HepG2 (cell line): ENCODE data around the gene SORL1-AS1.

Source experiments
- DMAP1 ChIP-seq: IDR thresholded peaks from 2 replicates; pipeline ENCODE4 v1.6.1; 2016
- FOXJ3 ChIP-seq: sonication (generic); formaldehyde crosslinking; IDR thresholded peaks from 2 replicates; pipeline ENCODE4 v1.4.0; 2020; ENCODE audit warnings: missing genetic modification reagents, mild to moderate bottlenecking, borderline replicate concordance
- HDAC1 ChIP-seq: sonication (generic); formaldehyde crosslinking; IDR thresholded peaks from 2 replicates; pipeline ENCODE4 v1.5.1; 2020; ENCODE audit warnings: mild to moderate bottlenecking, missing genetic modification reagents
- KLF6 ChIP-seq: IDR thresholded peaks from 2 replicates; pipeline ENCODE4 v1.8.0; 2016; ENCODE audit warnings: missing biosample characterization, missing genetic modification reagents
- KLF9 ChIP-seq: IDR thresholded peaks from 2 replicates; pipeline ENCODE4 v1.6.1; 2016; ENCODE audit warnings: low read depth
- NRL ChIP-seq: sonication (generic); formaldehyde crosslinking; IDR thresholded peaks from 2 replicates; pipeline ENCODE4 v1.5.0; 2020; ENCODE audit warnings: missing genetic modification reagents, mild to moderate bottlenecking, moderate library complexity, borderline replicate concordance
- POGZ ChIP-seq: sonication (generic); formaldehyde crosslinking; IDR thresholded peaks from 2 replicates; pipeline ENCODE4 v1.4.0; 2020; ENCODE audit warnings: mild to moderate bottlenecking, missing genetic modification reagents
- RFX1 ChIP-seq: fragments of 450-650 bp; IDR thresholded peaks from 2 replicates; pipeline ENCODE4 v1.6.1; 2017
- SAFB2 ChIP-seq: sonication (generic); formaldehyde crosslinking; IDR thresholded peaks from 2 replicates; pipeline ENCODE4 v1.5.1; 2020; ENCODE audit warnings: missing genetic modification reagents, low read depth, mild to moderate bottlenecking, borderline replicate concordance
- TF ChIP-seq, protein P1 (sequence below): sonication (generic); formaldehyde crosslinking; conservative IDR thresholded peaks from 2 replicates; pipeline ENCODE4 v1.4.0; 2020; ENCODE audit warnings: missing genetic modification reagents
- TF ChIP-seq, protein P2 (sequence below): sonication (generic); formaldehyde crosslinking; IDR thresholded peaks from 2 replicates; pipeline ENCODE4 v1.5.1; 2020; ENCODE audit warnings: missing genetic modification reagents, mild to moderate bottlenecking, borderline replicate concordance
- TF ChIP-seq, protein P3 (sequence below): sonication (generic); formaldehyde crosslinking; IDR thresholded peaks from 2 replicates; pipeline ENCODE4 v1.9.0; 2021; ENCODE audit warnings: mild to moderate bottlenecking, missing genetic modification reagents
- TF ChIP-seq, protein P4 (sequence below): sonication (generic); formaldehyde crosslinking; IDR thresholded peaks from 2 replicates; pipeline ENCODE4 v1.4.0; 2020; ENCODE audit warnings: missing genetic modification reagents
- TF ChIP-seq, protein P5 (sequence below): sonication (generic); formaldehyde crosslinking; IDR thresholded peaks from 2 replicates; pipeline ENCODE4 v1.5.1; 2020; ENCODE audit warnings: missing genetic modification reagents, mild to moderate bottlenecking, borderline replicate concordance

SORL1-AS1 gene

DNA sequence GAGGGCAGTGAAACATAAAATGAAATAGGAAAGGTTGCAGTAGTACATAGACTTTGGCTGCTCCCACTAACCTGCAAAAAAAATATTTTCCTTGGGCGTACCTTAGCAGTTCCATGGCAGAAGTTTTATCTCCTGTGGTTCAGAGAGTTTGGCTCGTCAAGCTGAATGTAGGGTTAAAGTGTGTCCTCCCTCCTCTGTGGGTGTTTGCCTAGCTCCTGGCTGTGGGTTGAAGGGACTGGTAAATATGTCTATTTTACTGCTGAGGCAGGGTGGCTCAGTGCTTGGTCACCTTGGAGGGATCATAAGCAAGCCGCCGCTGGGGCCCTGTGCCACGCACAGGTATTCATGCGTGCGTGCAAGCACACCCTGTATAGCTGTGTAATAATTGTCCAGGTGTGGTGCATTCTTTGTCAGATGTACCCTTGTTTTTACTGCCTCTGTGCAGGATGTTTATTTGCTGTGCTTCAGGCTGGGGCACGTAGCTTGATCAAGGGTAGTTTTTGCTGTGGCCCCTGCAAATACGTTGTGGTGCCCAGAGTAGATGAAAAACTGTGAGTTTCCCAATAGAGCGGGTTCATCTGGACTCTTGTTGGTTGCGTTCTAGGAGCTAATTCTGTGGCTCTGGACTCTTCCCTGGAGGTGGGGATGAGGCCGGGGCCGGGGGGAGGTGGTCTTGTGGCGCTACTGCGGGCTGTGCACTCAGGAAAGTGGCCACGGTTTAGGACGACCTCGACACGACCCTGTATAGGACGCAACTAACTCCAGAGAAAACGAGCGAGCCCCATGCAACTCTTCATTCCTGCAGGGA, 1.4 kb downstream of the SORL1-AS1 start (continued):
- TF ChIP-seq, protein P1, sequence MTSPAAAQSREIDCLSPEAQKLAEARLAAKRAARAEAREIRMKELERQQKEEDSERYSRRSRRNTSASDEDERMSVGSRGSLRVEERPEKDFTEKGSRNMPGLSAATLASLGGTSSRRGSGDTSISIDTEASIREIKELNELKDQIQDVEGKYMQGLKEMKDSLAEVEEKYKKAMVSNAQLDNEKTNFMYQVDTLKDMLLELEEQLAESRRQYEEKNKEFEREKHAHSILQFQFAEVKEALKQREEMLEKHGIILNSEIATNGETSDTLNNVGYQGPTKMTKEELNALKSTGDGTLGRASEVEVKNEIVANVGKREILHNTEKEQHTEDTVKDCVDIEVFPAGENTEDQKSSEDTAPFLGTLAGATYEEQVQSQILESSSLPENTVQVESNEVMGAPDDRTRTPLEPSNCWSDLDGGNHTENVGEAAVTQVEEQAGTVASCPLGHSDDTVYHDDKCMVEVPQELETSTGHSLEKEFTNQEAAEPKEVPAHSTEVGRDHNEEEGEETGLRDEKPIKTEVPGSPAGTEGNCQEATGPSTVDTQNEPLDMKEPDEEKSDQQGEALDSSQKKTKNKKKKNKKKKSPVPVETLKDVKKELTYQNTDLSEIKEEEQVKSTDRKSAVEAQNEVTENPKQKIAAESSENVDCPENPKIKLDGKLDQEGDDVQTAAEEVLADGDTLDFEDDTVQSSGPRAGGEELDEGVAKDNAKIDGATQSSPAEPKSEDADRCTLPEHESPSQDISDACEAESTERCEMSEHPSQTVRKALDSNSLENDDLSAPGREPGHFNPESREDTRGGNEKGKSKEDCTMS (CRISPR knock-in tag), result no peak
- TF ChIP-seq, protein P2, sequence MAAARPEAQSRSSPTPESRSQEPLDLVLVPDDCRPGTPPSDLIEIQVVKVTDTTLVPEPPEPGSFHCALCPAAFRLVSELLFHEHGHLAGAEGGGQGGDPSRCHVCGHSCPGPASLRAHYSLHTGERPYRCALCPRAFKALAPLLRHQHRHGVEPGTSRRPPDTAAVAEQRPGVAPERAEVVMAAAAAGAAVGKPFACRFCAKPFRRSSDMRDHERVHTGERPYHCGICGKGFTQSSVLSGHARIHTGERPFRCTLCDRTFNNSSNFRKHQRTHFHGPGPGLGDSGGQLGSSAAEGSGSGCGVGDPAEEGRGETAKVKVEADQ (CRISPR knock-in tag), result no peak
- TF ChIP-seq NRL (CRISPR knock-in tag) (no peak), POGZ (CRISPR knock-in tag) (no peak), RFX1 (no peak), DMAP1 (CRISPR knock-in tag) (peak; percentile 32; the same call in 1 of the 2 replicates), FOXJ3 (CRISPR knock-in tag) (no peak), KLF6 (CRISPR knock-in tag) (no peak), HDAC1 (CRISPR knock-in tag) (peak; percentile 52), KLF9 (no peak), SAFB2 (CRISPR knock-in tag) (no peak)
- TF ChIP-seq, protein P3, sequence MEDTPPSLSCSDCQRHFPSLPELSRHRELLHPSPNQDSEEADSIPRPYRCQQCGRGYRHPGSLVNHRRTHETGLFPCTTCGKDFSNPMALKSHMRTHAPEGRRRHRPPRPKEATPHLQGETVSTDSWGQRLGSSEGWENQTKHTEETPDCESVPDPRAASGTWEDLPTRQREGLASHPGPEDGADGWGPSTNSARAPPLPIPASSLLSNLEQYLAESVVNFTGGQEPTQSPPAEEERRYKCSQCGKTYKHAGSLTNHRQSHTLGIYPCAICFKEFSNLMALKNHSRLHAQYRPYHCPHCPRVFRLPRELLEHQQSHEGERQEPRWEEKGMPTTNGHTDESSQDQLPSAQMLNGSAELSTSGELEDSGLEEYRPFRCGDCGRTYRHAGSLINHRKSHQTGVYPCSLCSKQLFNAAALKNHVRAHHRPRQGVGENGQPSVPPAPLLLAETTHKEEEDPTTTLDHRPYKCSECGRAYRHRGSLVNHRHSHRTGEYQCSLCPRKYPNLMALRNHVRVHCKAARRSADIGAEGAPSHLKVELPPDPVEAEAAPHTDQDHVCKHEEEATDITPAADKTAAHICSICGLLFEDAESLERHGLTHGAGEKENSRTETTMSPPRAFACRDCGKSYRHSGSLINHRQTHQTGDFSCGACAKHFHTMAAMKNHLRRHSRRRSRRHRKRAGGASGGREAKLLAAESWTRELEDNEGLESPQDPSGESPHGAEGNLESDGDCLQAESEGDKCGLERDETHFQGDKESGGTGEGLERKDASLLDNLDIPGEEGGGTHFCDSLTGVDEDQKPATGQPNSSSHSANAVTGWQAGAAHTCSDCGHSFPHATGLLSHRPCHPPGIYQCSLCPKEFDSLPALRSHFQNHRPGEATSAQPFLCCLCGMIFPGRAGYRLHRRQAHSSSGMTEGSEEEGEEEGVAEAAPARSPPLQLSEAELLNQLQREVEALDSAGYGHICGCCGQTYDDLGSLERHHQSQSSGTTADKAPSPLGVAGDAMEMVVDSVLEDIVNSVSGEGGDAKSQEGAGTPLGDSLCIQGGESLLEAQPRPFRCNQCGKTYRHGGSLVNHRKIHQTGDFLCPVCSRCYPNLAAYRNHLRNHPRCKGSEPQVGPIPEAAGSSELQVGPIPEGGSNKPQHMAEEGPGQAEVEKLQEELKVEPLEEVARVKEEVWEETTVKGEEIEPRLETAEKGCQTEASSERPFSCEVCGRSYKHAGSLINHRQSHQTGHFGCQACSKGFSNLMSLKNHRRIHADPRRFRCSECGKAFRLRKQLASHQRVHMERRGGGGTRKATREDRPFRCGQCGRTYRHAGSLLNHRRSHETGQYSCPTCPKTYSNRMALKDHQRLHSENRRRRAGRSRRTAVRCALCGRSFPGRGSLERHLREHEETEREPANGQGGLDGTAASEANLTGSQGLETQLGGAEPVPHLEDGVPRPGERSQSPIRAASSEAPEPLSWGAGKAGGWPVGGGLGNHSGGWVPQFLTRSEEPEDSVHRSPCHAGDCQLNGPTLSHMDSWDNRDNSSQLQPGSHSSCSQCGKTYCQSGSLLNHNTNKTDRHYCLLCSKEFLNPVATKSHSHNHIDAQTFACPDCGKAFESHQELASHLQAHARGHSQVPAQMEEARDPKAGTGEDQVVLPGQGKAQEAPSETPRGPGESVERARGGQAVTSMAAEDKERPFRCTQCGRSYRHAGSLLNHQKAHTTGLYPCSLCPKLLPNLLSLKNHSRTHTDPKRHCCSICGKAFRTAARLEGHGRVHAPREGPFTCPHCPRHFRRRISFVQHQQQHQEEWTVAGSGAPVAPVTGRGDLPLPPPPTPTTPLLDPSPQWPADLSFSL (CRISPR knock-in tag), result no peak
- TF ChIP-seq, protein P4, sequence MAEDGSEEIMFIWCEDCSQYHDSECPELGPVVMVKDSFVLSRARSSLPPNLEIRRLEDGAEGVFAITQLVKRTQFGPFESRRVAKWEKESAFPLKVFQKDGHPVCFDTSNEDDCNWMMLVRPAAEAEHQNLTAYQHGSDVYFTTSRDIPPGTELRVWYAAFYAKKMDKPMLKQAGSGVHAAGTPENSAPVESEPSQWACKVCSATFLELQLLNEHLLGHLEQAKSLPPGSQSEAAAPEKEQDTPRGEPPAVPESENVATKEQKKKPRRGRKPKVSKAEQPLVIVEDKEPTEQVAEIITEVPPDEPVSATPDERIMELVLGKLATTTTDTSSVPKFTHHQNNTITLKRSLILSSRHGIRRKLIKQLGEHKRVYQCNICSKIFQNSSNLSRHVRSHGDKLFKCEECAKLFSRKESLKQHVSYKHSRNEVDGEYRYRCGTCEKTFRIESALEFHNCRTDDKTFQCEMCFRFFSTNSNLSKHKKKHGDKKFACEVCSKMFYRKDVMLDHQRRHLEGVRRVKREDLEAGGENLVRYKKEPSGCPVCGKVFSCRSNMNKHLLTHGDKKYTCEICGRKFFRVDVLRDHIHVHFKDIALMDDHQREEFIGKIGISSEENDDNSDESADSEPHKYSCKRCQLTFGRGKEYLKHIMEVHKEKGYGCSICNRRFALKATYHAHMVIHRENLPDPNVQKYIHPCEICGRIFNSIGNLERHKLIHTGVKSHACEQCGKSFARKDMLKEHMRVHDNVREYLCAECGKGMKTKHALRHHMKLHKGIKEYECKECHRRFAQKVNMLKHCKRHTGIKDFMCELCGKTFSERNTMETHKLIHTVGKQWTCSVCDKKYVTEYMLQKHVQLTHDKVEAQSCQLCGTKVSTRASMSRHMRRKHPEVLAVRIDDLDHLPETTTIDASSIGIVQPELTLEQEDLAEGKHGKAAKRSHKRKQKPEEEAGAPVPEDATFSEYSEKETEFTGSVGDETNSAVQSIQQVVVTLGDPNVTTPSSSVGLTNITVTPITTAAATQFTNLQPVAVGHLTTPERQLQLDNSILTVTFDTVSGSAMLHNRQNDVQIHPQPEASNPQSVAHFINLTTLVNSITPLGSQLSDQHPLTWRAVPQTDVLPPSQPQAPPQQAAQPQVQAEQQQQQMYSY (CRISPR knock-in tag), result no peak
- TF ChIP-seq, protein P5, sequence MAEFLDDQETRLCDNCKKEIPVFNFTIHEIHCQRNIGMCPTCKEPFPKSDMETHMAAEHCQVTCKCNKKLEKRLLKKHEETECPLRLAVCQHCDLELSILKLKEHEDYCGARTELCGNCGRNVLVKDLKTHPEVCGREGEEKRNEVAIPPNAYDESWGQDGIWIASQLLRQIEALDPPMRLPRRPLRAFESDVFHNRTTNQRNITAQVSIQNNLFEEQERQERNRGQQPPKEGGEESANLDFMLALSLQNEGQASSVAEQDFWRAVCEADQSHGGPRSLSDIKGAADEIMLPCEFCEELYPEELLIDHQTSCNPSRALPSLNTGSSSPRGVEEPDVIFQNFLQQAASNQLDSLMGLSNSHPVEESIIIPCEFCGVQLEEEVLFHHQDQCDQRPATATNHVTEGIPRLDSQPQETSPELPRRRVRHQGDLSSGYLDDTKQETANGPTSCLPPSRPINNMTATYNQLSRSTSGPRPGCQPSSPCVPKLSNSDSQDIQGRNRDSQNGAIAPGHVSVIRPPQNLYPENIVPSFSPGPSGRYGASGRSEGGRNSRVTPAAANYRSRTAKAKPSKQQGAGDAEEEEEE (CRISPR knock-in tag), result no peak
